GM12878 (cell line): ENCODE data around the gene PREX1. TPM values are rescaled to one million over a fixed set of nuclear protein-coding genes. Genes with fewer than 3 reads are reported as not detected.

Experiments
- ATAC-seq: fragments of 200-7000 bp; cut with Tn5 transposase; 3 replicates; pipeline ENCODE4 v1.9.1; 2020; ENCODE audit warnings: mild to moderate bottlenecking, moderate library complexity
- BruUV-seq: library from RNA; stranded (reverse); fragments of 400-500 nt; replicated peaks from 2 replicates; lab custom pipeline; 2021; lab: Mats Ljungman, UMichigan
- CTCF ChIA-PET: fragments of 300-600 bp; sonication (Branson Sonifier 250); formaldehyde crosslinking; extraction: SDS; loops from one replicate; lab custom pipeline; 2021; ENCODE audit warnings: inconsistent platforms; lab: Yijun Ruan, JAX
- POLR2A ChIA-PET: fragments of 350-600 bp; formaldehyde crosslinking; extraction: SDS; loops from one replicate; lab custom pipeline; 2021; ENCODE audit warnings: inconsistent platforms; lab: Charles Lee
- RAD21 ChIA-PET: fragments of 300-600 bp; sonication (Branson Sonifier 250); formaldehyde crosslinking; loops from one replicate; lab custom pipeline; 2023; ENCODE audit warnings: antibody characterized with exemption; ENCODE audit not compliant: unreplicated experiment; lab: Charles Lee
- SMC1A ChIA-PET: fragments of 300-600 bp; sonication (Branson Sonifier 250); formaldehyde crosslinking; loops from one replicate; lab custom pipeline; 2023; ENCODE audit not compliant: unreplicated experiment, uncharacterized antibody; lab: Charles Lee
- DNase-seq: peaks from one replicate; pipeline ENCODE4 v3.0.0-alpha.2; 2011; ENCODE audit warnings: low read depth, low spot score
- FAIRE-seq: peaks from 3 replicates; lab custom pipeline; 2011; peaks lifted over from hg19 to GRCh38; lab: Jason Lieb, UNC
- H2AFZ ChIP-seq: 2 replicates; pipeline ENCODE4 v1.6.0; 2011; ENCODE audit warnings: low read depth, low read length, control low read depth; ENCODE audit not compliant: control insufficient read depth
- H3K27ac ChIP-seq: 2 replicates; pipeline ENCODE4 v1.5.1; 2011; ENCODE audit warnings: control low read depth; ENCODE audit not compliant: control insufficient read depth, insufficient read depth
- H3K27me3 ChIP-seq, 2 experiments: replicated peaks in 1 of 2; 2 replicates each; pipeline versions ENCODE4 v1.6.0 to v1.6.1; 2011; ENCODE audit warnings: low read length in 1 of 2; ENCODE audit not compliant: control insufficient read depth in 2 of 2, insufficient read depth in 2 of 2
- H3K36me3 ChIP-seq, 2 experiments: 2 replicates each; pipeline ENCODE4 v1.5.1; 2011; ENCODE audit warnings: low read length in 1 of 2; ENCODE audit not compliant: control insufficient read depth in 2 of 2, insufficient read depth in 2 of 2
- H3K4me1 ChIP-seq: 2 replicates; pipeline ENCODE4 v1.6.1; 2011; ENCODE audit warnings: mild to moderate bottlenecking, low read length, moderate library complexity, mixed read lengths; ENCODE audit not compliant: control insufficient read depth, insufficient read depth
- H3K4me2 ChIP-seq: 2 replicates; pipeline ENCODE4 v1.6.0; 2011; ENCODE audit warnings: control low read depth; ENCODE audit not compliant: control insufficient read depth, insufficient read depth
- H3K4me3 ChIP-seq: fragments of 200-600 bp; sonication (generic); 2 replicates; pipeline ENCODE4 v1.5.1; 2016
- H3K79me2 ChIP-seq: 2 replicates; pipeline ENCODE4 v1.6.0; 2011; ENCODE audit warnings: low read length; ENCODE audit not compliant: control insufficient read depth, insufficient read depth
- H3K9ac ChIP-seq: 2 replicates; pipeline ENCODE4 v1.8.0; 2011; ENCODE audit warnings: low read length, control low read depth, mixed read lengths; ENCODE audit not compliant: control insufficient read depth, insufficient read depth
- H3K9me3 ChIP-seq: replicated peaks from 3 replicates; pipeline ENCODE4 v1.5.1; 2011; ENCODE audit warnings: mild to moderate bottlenecking, low read length; ENCODE audit not compliant: control insufficient read depth, insufficient read depth
- H4K20me1 ChIP-seq: 2 replicates; pipeline ENCODE4 v1.6.0; 2011; ENCODE audit not compliant: control insufficient read depth, insufficient read depth
- MEF2A ChIP-seq: IDR thresholded peaks from 2 replicates; pipeline ENCODE4 v1.6.1; 2011; ENCODE audit warnings: low read depth, mild to moderate bottlenecking, low read length, moderate library complexity; ENCODE audit not compliant: insufficient read depth
- NBN ChIP-seq: fragments of 450-650 bp; IDR thresholded peaks from 2 replicates; pipeline ENCODE4 v1.6.1; 2016
- POLR2A ChIP-seq: IDR thresholded peaks from 2 replicates; pipeline ENCODE4 v1.6.1; 2011; ENCODE audit warnings: low read depth, mild to moderate bottlenecking, low read length
- WGBS: methylation state at CpG from one replicate; pipeline ENCODE4 v1.1.6; 2016; ENCODE audit warnings: low lambda C conversion rate; ENCODE audit not compliant: insufficient replicate concordance, insufficient coverage; ENCODE audit errors: missing lambda C conversion rate; 5-methylcytosine and 5-hydroxymethylcytosine counted together
- in situ Hi-C: fragments of 300-500 bp; cut with MboI; formaldehyde crosslinking; loops from 9 replicates; pipeline ENCODE4 v1.14.3; 2018; ENCODE audit warnings: mixed read lengths
- intact Hi-C: fragments of 100-400 bp; cut with micrococcal nuclease; formaldehyde crosslinking; loops from one replicate; pipeline ENCODE4 v1.14.2; 2022; ENCODE audit not compliant: unreplicated experiment
- polyA plus RNA-seq, 11 experiments: library from polyadenylated mRNA; depleted of rRNA in 4 of 11; unstranded in 6 of 11; stranded (reverse) in 5 of 11; fragments of >200 nt; fragmentation: Nextera tagmentation in 4 of 11; fragmentation: Illumina TruSeq in 1 of 11; extraction: Ambion mirVana in 4 of 11; extraction: Trizol in 1 of 11; gene quantifications; 1 replicate in 1 of 11; 2 replicates in 10 of 11; pipeline versions ENCODE4 v1.2.1 to v1.2.3, GENCODE V29; 2011 to 2016; ENCODE audit warnings: inconsistent platforms in 2 of 11, missing spikeins in 2 of 11, low read depth in 1 of 11
- total RNA-seq, 4 experiments: library from RNA; depleted of rRNA in 3 of 4; stranded (reverse); fragments of >200 nt in 3 of 4; fragmentation: Illumina TruSeq in 1 of 4; extraction: Trizol in 1 of 4; gene quantifications; 2 replicates each; pipeline versions ENCODE4 v1.2.1 to v1.2.3, GENCODE V29; 2013 to 2021
- TF ChIP-seq, protein P1 (sequence below): fragments of 450-650 bp; IDR thresholded peaks from 2 replicates; pipeline ENCODE4 v1.6.1; 2017; ENCODE audit warnings: mild to moderate bottlenecking, low read depth, inconsistent platforms; ENCODE audit not compliant: poor library complexity, severe bottlenecking

PREX1 gene
- total and polyA plus RNA-seq, 10 of the 15 experiments (the other 5 are each of a cell fraction or from before 2014, with no cell fraction given) = 2.6 to 114 (median 38.9) TPM

DNA sequence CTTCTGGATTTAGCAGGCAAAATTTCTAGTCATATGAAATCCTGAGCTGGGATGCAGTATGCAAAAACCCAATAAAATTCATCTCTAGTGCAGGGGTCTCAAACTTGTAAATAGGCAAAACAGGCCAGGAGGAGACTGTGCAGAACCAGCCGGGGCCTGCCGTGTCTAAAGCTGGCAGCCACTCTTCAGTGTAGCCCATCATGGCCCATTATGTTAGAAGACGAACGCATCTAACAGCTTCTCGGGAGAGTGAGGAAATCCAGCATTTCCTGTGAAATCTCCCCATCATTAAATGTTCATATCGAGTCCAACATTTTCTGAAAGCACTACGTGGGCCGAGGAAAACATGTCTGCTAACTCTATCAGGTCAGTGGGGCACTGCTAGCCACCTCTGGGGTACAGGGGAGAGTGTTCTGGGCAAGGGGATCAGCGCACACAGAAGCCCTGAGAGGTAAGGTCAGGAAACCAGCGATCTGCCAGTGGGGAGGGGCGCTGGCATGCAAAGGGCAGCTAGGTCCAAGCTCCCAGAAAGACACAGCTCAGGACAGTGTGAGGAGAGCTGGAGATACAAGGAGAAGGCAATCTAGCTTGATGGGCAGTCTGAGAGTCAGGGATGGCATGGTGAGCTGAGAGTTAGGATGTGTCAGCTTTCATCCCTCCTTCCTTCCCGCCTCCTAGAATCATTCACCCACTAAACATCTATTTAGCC is 144.2 kb downstream of the PREX1 start (continued):
- TF ChIP-seq, protein P1, sequence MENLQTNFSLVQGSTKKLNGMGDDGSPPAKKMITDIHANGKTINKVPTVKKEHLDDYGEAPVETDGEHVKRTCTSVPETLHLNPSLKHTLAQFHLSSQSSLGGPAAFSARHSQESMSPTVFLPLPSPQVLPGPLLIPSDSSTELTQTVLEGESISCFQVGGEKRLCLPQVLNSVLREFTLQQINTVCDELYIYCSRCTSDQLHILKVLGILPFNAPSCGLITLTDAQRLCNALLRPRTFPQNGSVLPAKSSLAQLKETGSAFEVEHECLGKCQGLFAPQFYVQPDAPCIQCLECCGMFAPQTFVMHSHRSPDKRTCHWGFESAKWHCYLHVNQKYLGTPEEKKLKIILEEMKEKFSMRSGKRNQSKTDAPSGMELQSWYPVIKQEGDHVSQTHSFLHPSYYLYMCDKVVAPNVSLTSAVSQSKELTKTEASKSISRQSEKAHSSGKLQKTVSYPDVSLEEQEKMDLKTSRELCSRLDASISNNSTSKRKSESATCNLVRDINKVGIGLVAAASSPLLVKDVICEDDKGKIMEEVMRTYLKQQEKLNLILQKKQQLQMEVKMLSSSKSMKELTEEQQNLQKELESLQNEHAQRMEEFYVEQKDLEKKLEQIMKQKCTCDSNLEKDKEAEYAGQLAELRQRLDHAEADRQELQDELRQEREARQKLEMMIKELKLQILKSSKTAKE = no peak

DNA sequence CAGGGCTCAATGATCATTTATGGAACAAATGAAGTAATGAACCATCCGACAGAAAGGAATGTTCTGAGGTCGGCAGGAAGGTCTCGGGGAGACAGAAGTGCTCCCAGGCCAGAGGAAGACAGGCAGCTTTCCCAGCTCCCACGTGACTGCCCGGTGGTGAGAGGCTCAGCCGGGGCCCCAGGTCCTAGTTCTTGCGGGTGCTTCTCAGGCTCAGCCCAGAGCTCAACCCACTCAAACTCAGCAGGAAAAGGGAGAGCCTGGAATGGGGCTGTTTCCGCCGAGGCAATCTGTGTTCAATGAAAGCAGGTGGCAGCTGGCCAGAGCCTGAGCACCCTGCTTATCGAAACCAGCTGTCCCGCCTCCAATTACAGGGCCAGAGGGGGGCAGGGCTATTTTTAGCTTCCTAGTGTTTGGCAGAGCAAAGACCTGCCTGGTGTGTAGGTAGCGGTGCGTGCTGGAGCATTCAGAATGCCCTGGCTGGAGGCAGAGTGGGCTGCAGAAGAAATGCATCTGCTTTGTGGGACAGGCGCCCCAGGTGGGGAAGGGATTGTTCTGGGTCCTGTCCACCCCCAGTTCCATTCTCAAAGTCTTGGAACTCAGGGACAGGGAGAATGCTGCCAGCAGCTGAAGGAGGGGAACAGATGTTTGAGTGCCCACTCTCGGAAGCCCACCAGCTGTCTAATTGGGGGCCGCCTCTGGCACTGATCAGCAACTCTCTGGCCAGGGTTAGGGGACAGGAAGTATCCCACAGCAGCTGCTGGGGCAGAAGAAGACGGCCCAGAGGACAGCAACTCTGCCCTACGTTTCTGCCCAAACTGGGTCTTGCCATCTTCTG is 145.1 kb downstream of the PREX1 start:
- in situ Hi-C loops = no loop called here
- H3K27me3 ChIP-seq = no peaks in the 10 kb centered on the region
- CTCF ChIA-PET = interaction anchor here (0.9 kb wide), 1 partner anchor 25 kb away, joined by 3 read pairs; no protein-coding TSS in a partner anchor
- no peak for ATAC-seq
- SMC1A ChIA-PET = interaction anchor here (0.9 to 1.9 kb wide), 2 partner anchors 22 to 26 kb away, joined by 3 to 5 read pairs; no protein-coding TSS in a partner anchor
- DNase-seq = no peak
- H3K27ac ChIP-seq = no peak overlapping the region
- peaks cover 39 to 43% of the 10 kb centered on the region in 2 experiments for H3K36me3 ChIP-seq
- TF ChIP-seq NBN = no peak
- 0 out of 2 replicates have a peak, but pooled peaks have one; percentile 19 for TF ChIP-seq MEF2A
- TF ChIP-seq POLR2A = 0 out of 2 replicates have a peak, but pooled peaks have one; percentile 15
- no peak overlapping the region for H3K4me2 ChIP-seq
- POLR2A ChIA-PET = interaction anchor here (1.0 to 1.3 kb wide), 2 partner anchors 9 to 13 kb away, joined by 3 to 4 read pairs; no protein-coding TSS in a partner anchor
- 67% methylated on average over 18 of the region's 18 CpGs for WGBS
- no peak for FAIRE-seq
- no peak overlapping the region for H3K9ac ChIP-seq
- no peak overlapping the region for H3K4me3 ChIP-seq
- intact Hi-C loops = no loop called here
- H3K9me3 ChIP-seq = no peaks in the 10 kb centered on the region
- RAD21 ChIA-PET = no interaction called here
- H4K20me1 ChIP-seq = no peaks in the 10 kb centered on the region
- no peaks in the 10 kb centered on the region for H3K79me2 ChIP-seq
- H2AFZ ChIP-seq = no peak overlapping the region
- BruUV-seq = no TSS peak
- H3K4me1 ChIP-seq = no peaks in the 10 kb centered on the region
